NCI-H1092 treated with DMSO at 0.1 percent for 48 hours (cell line): ENCODE results near the gene PTPN23.

Experiments used
- DNase-seq: peaks from one replicate; lab custom pipeline; 2025; lab: John Stamatoyannopoulos, UW

PTPN23 gene

GRCh38 chr3:47405820-47406761, 25.3 kb downstream of the PTPN23 start:
- DNase-seq: no peak

- no peak for DNase-seq
Observed at GRCh38 chr3:47406762-47407149, 25.9 kb downstream of the PTPN23 start.

GRCh38 chr3:47407237-47407636, 26.4 kb downstream of the PTPN23 start:
- no peak for DNase-seq

GRCh38 chr3:47407896-47408838, 27.3 kb downstream of the PTPN23 start:
- DNase-seq: no peak

- no peak for DNase-seq
Observed at GRCh38 chr3:47408839-47409229, 28.0 kb downstream of the PTPN23 start.

GRCh38 chr3:47409284-47409683, 28.5 kb downstream of the PTPN23 start:
- no peak for DNase-seq

- no peak for DNase-seq
Observed at GRCh38 chr3:47409688-47410416, 29.0 kb downstream of the PTPN23 start.

GRCh38 chr3:47410417-47410720, 29.5 kb downstream of the PTPN23 start:
- DNase-seq: no peak

GRCh38 chr3:47410801-47411646, 30.2 kb downstream of the PTPN23 start:
- no peak for DNase-seq

GRCh38 chr3:47411696-47412452, 31.1 kb downstream of the PTPN23 start:
- DNase-seq: no peak

GRCh38 chr3:47412453-47412756, 31.6 kb downstream of the PTPN23 start:
- no peak for DNase-seq

GRCh38 chr3:47412842-47413520, 32.2 kb downstream of the PTPN23 start:
- DNase-seq: no peak

- DNase-seq: no peak
Observed at GRCh38 chr3:47413751-47414150, 32.9 kb downstream of the PTPN23 start.

- DNase-seq: no peak
Observed at GRCh38 chr3:47414161-47414564, 33.3 kb downstream of the PTPN23 start.

GRCh38 chr3:47414666-47415587, 34.1 kb downstream of the PTPN23 start:
- DNase-seq: no peak

- no peak for DNase-seq
Observed at GRCh38 chr3:47416041-47416440, 35.2 kb downstream of the PTPN23 start.

- no peak for DNase-seq
Observed at GRCh38 chr3:47418167-47419082, 37.6 kb downstream of the PTPN23 start.
